Stimulated activated CD8-positive, alpha-beta memory T cell treated with anti-CD3 and anti-CD28 coated beads, Interleukin-15, amount 100 ng/mL, for 1 hour (primary cell): ENCODE results near the gene GPR85.
"Not testable (repeated sequence)": the region's sequence is repeated elsewhere in the genome, so short reads cannot be mapped to it uniquely, and the experiment has no call there.

Experiments used
- DNase-seq: peaks from one replicate; pipeline ENCODE4 v3.0.0-alpha.2; 2020; ENCODE audit warnings: low read depth

GPR85 gene

DNA sequence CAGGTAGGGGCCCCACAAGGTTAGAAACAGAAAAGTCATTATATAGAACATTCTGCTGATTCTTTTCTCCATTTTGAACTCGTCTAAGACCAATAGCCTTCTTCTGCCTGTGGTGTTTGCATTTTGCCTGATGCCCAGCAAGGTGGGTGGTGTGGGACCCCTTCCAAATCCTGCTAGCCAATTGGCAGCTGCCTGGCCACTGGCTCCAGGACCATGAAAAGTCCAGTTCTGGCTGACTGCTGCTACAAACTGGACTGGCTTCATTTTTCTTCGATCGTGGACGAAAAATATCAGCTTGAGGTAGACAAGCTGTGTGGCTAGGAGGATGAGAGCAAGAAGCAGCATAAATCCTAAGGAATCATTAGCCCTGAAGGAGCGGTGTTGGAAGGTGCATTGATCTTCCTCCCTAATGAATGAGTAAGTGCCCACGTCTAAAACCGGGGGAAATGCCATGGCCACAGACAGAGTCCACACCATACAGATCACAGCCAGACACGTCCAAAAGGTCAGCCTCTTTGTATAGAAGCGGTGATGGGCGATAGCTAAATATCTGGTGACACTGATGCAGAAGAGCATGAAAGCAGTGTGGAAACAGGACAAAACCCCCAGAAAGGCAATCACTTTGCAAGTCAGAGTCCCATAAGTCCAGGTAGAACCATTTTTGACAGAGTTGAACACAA, 2.7 kb downstream of the GPR85 start:
- no peak for DNase-seq

DNA sequence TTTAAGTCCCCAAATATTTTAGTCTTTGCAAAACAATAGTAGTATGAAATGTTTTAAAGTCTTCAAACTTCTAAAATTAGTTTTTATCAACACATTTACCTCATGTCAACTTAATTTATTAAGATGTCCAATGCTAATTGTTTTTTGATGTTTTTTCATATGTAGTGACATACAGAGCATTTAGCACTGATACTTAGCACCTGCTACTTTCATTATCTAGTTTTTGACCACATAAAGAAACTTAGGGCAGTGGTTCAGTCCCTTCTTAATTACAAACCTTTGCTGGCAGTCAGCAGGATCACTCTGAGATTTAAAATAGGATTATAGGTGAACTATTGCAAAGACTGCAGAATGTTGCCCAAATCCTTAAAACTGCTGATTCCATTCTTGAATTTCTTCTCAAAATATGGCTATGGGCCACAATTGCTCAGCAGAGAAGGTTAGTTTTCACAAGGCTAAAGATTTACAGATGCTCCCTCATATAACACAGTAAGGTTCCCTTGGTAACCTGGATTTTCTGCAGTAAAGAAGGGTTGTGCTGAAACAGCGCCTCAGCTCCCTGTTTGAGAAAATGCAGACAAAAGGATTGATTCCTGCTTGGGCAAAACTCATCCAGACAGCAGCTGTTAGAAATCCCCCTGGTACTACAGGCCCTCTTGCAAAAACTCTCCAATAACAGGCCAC, 3.4 kb downstream of the GPR85 start:
- no peak for DNase-seq

DNA sequence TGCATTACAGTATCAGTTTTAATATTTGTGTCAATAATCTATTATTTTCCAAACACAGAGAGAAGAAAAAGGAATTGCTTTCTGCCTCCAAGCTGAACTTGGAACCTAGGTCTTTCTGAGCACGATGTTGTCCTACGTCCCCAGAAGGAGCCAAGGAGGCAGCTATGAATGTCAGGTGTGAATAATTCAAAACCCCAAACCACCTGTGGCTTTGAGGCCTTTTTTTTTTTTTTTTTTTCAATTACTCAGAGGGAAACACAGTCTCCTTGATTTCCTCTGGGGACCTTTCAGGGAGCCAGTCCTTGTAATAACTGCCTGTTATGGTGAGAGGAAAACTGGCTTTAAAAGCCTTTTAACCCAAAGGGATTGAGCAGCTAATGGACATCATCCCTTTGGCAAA, 8.3 kb downstream of the GPR85 start:
- DNase-seq = no peak

DNA sequence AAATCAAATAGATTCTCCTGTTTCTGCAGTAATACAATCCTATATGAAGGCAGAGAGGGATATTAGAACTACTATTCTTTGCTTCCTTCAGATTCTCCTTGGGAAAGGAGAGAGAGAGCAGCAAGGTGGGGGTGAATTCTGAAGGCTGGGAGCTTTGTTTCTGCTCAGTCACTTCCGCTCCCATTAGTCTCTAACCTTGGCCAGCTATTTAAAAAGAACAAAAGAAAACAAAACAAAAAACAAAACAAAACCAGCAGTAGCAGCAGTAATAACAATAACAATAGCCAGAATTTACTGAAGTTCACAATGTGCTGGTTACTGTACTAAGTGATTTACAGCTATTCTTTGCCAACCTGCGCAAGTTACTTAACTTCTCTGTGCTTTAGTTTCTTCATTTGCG, 9.9 kb downstream of the GPR85 start:
- DNase-seq = no peak

DNA sequence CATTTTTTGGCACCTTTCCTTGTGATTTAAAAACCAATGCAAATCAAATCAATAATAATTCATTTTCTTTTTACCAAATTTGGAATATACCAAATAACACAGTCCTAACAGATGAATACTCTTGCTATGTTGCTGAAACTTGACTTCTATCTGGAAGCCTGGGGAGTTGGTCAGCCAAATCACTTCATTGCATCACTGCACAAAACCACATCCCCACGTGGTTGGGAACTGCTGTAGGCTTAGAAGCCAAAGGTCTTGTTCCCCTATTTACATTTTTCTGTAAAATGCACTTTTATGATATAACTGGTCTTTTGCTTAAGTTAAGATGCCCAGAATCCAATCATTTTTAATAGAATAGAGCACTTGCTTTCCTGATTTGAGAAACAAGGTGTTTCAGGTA, 15.2 kb downstream of the GPR85 start:
- DNase-seq = no peak

DNA sequence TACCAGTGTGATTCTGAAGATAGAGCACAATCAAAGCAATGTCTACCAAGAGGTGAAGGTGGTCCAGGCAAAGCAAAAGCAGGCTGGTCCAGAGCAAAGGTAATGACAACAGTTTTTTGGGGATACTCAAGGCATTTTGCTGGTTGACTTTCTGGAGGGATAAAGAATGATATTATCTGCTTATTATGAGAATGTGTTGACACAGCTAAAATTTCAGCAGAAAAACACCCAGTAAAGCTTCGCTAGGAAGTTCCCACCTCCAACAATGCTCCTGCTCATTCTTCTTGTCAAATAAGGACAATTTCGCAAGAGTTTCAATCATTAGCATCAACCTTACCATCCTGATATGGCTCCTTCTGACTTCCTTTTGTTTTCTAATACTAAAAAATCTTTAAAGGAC, 24.1 kb downstream of the GPR85 start:
- DNase-seq = no peak

DNA sequence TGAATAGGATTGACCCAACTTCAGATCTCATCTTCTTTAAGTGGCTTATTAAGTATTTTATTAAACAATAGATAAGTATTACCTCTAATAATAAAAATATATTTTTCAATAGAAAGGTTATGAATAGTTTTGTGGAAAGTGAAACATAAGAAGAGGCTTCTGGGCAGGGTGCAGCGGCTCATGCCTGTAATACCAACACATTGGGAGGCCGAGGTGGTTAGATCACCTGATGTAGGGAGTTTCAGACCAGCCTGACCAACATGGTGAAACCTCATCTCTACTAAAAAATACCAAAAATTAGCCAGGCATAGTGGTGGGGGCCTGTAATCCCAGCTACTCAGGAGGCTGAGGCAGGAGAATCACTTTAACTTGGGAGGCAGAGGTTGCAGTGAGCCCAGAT, 26.5 kb downstream of the GPR85 start:
- DNase-seq = no peak

DNA sequence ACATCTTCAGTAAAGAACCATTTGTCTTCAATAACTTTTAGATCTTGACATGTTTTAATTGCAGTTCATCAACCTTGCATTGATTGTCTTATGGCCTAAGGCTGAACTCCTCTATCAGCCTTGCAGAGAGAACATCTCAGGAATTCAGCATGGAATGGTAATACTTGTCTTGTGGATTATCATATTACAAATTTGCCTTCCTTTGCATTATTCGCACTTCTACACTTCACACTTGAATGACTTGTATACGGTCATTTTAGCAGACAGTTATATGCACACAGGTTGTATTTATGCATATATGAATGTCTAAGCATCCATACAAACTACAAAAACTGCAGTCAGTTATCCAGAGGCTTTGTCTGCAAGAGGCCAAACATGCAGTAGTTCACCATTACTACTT, 31.7 kb downstream of the GPR85 start:
- no peak for DNase-seq

DNA sequence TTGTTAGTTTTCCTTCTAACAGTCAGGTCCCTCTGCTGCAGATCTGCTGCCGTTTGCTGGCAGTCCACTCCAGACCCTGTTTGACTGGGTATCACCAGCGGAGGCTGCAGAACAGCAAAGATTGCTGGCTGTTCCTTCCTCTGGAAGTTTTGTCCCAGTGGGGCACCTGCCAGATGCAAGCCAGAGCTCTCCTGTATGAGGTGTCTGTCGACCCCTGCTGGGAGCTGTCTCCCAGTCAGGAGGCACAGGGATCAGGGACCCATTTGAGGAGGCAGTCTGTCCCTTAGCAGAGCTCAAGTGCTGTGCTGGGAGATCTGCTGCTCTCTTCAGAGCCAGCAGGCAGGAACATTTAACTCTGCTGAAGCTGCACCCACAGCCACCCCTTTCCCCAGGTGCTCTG, 32.4 kb downstream of the GPR85 start:
- DNase-seq = not testable (repeated sequence)

DNA sequence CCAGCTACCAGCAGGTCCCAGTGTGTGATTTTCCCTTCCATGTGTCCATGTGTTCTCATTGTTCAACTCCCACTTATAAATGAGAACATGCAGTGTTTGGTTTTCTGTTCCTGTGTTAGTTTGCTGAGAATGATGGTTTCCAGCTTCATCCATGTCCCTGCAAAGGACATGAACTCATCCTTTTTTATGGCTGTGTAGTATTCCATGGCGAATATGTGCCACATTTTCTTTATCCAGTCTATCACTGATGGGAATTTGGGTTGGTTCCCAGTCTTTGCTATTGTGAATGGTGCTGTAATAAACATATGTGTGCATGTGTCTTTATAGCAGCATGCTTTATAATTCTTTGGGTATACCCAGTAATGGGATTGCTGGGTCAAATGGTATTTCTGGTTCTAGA, 37.4 kb downstream of the GPR85 start:
- not testable (repeated sequence) for DNase-seq

DNA sequence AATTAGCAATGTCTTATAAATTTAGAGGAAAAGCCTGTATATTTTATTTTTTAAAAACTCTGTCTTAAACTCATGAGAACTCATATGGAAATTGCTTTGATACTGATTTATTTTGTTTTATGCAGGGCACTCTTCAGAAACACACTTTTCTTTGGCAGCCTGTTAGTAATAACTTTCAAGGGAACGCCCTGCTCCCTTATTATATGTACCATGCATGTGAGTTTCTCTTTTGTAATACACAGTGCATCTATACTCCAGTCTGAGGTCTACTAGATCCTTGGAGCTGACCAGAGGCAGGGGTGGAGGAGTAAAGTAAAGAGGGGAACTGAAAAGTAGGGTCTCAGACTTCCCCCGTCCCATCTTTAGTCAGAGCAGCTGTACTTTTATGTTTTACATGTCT, 40.2 kb downstream of the GPR85 start:
- DNase-seq = no peak

DNA sequence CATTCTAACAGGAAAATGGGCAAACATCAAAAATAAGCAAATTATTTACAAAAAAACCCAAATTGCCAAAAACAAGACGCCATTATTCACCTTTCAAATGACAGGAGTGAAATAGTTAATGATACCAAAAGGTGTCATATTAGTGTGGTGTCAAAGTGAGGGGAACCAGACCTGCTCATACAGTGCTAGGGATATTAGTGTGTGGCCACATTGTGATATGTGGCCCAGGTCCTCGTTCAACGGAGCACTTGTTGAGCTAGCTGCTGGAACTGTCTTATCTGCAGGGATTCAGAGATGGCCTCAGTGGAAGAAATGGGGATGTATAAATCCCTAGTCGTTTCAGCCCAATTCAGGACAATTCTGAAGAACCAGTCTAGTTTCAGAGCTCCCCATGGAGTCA, 41.2 kb downstream of the GPR85 start:
- no peak for DNase-seq

DNA sequence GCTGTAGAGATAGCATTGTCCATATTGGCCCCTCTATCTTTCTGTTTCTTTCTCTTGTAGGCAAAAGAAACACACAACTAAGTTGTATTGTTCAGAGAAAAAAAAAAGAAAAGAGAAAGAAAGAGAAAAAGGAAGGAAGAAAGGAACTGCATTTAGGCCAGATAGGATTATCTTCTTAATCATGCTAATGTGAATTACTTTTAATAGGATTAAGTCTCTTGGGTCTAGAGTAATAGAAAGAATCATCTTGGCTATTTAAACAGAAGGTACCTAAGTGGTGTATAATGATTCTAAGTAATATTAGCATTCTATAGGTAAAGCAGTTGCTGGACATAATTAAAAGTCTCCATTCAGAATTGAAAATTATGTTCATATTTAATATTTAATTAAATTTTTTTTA, 42.2 kb downstream of the GPR85 start:
- no peak for DNase-seq

DNA sequence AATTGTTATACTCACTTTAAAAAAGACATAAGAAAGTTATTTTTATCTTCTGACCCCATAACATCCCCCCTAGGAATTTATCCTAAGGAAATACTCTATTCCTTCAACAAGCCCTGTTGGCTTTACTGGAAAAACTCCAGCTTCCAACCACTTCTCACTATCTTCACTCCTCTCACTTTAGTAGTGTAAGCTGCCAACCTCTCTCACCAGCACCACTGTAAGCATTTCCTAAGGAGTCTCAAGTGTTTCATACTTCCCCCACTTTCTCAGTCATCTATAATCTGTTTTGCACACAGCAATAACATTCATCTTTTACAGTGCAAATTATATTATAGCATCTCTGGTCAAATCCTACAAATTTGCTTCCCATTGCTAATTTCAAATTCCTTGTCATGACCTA, 45.8 kb downstream of the GPR85 start:
- DNase-seq = no peak

DNA sequence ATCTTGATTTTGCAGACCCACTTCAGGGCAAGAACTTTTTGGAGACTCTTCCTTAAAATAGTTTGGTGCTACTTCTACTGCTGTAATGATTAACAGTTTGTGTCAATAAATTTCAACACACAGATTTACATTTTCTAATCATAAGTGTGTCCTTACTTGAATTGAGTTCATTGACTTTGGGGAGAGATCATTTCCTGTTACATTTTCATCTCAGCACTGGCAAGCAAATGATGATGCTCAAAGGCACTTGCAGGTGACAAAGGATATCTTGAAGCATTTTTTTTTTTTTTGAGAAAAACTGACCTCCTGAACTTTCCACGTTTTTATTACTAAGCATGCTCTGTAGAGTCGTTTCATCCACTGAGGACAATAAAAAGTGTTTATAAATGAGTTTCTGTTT, 52.7 kb downstream of the GPR85 start:
- DNase-seq = no peak
